Colon (tissue), 2 donors: Measurements from ENCODE around the gene FRMD6.

Experiments used
- FAIRE-seq: peaks from 2 replicates; lab custom pipeline; 2012; peaks lifted over from hg19 to GRCh38; lab: Jason Lieb, UNC
- donor health status: control.
- donor health status: control.

The FRMD6 gene

GRCh38 chr14:51666826-51667225 lies 15.1 kb downstream of the FRMD6 start:
- FAIRE-seq = no peak

- no peak for FAIRE-seq
These were observed 17.2 kb downstream of the FRMD6 start for GRCh38 chr14:51668870-51669269.

GRCh38 chr14:51674294-51675002 lies 22.7 kb downstream of the FRMD6 start:
- no peak for FAIRE-seq

- no peak for FAIRE-seq
These were observed 24.8 kb downstream of the FRMD6 start for GRCh38 chr14:51676549-51676948.

GRCh38 chr14:51677266-51677665 lies 25.6 kb downstream of the FRMD6 start:
- FAIRE-seq = no peak

GRCh38 chr14:51677738-51678137 lies 26.0 kb downstream of the FRMD6 start:
- FAIRE-seq = no peak

GRCh38 chr14:51680031-51680430 lies 28.3 kb downstream of the FRMD6 start:
- FAIRE-seq = no peak

GRCh38 chr14:51681411-51681810 lies 29.7 kb downstream of the FRMD6 start:
- FAIRE-seq = no peak

- no peak for FAIRE-seq
These were observed 30.7 kb downstream of the FRMD6 start for GRCh38 chr14:51682411-51682810.

GRCh38 chr14:51684760-51685159 lies 33.0 kb downstream of the FRMD6 start:
- no peak for FAIRE-seq

- FAIRE-seq = no peak
These were observed 39.5 kb downstream of the FRMD6 start for GRCh38 chr14:51691176-51691575.

- FAIRE-seq = no peak
These were observed 40.9 kb downstream of the FRMD6 start for GRCh38 chr14:51692646-51693045.

GRCh38 chr14:51697848-51698247 lies 46.1 kb downstream of the FRMD6 start:
- no peak for FAIRE-seq

GRCh38 chr14:51701951-51702350 lies 50.2 kb downstream of the FRMD6 start:
- no peak for FAIRE-seq

- FAIRE-seq = no peak
These were observed 52.1 kb downstream of the FRMD6 start for GRCh38 chr14:51703787-51704186.

- no peak for FAIRE-seq
These were observed 52.8 kb downstream of the FRMD6 start for GRCh38 chr14:51704545-51704944.

GRCh38 chr14:51707327-51707726 lies 55.6 kb downstream of the FRMD6 start:
- FAIRE-seq = no peak

- no peak for FAIRE-seq
These were observed 59.8 kb downstream of the FRMD6 start for GRCh38 chr14:51711505-51711904.

- no peak for FAIRE-seq
These were observed 63.5 kb downstream of the FRMD6 start for GRCh38 chr14:51715250-51715649.

GRCh38 chr14:51715742-51716141 lies 64.0 kb downstream of the FRMD6 start:
- FAIRE-seq = no peak

- FAIRE-seq = no peak
These were observed 64.9 kb downstream of the FRMD6 start for GRCh38 chr14:51716610-51717009.

- no peak for FAIRE-seq
These were observed 66.1 kb downstream of the FRMD6 start for GRCh38 chr14:51717766-51718165.

GRCh38 chr14:51719955-51720354 lies 68.2 kb downstream of the FRMD6 start:
- FAIRE-seq = no peak

GRCh38 chr14:51723990-51724389 lies 72.3 kb downstream of the FRMD6 start:
- FAIRE-seq = no peak

- no peak for FAIRE-seq
These were observed 72.9 kb downstream of the FRMD6 start for GRCh38 chr14:51724650-51725049.
